Skeletal muscle tissue (tissue), 4 donors: ENCODE results near the gene ANAPC1. TPM values are rescaled to one million over a fixed set of nuclear protein-coding genes. Genes with fewer than 3 reads are reported as not detected.

Experiments used
- H3K27ac ChIP-seq: one replicate; pipeline ENCODE4 v1.7.0; 2013; ENCODE audit warnings: mild to moderate bottlenecking, low read depth, low read length, inconsistent platforms
- H3K27me3 ChIP-seq, 3 donors: one replicate each; pipeline ENCODE4 v1.7.0; 2013; ENCODE audit warnings: low read length in 3 of 3; ENCODE audit not compliant: control insufficient read depth in 3 of 3, insufficient read depth in 3 of 3
- H3K36me3 ChIP-seq, 3 donors: one replicate each; pipeline ENCODE4 v1.7.0; 2013; ENCODE audit warnings: low read length in 3 of 3; ENCODE audit not compliant: control insufficient read depth in 3 of 3, insufficient read depth in 3 of 3
- H3K4me1 ChIP-seq, 3 donors: one replicate each; pipeline ENCODE4 v1.7.0; 2013; ENCODE audit warnings: low read length in 3 of 3, mild to moderate bottlenecking in 3 of 3; ENCODE audit not compliant: control insufficient read depth in 3 of 3, insufficient read depth in 3 of 3
- H3K4me3 ChIP-seq, 3 donors: one replicate each; pipeline ENCODE4 v1.7.0; 2013; ENCODE audit warnings: low read length in 3 of 3
- H3K9ac ChIP-seq, 3 donors: one replicate each; pipeline ENCODE4 v1.7.0; 2013; ENCODE audit warnings: low read length in 3 of 3, mild to moderate bottlenecking in 3 of 3, moderate library complexity in 2 of 3, low read depth in 1 of 3
- H3K9me3 ChIP-seq, 3 donors: one replicate each; pipeline ENCODE4 v1.7.0; 2013; ENCODE audit warnings: low read length in 3 of 3; ENCODE audit not compliant: control insufficient read depth in 3 of 3
- total RNA-seq: library from RNA; depleted of rRNA; stranded (reverse); fragments of >200 nt; gene quantifications from one replicate; pipeline ENCODE4 v1.2.3, GENCODE V29; 2014
- donor health status: Osteomylitis.

The ANAPC1 gene, protein sequence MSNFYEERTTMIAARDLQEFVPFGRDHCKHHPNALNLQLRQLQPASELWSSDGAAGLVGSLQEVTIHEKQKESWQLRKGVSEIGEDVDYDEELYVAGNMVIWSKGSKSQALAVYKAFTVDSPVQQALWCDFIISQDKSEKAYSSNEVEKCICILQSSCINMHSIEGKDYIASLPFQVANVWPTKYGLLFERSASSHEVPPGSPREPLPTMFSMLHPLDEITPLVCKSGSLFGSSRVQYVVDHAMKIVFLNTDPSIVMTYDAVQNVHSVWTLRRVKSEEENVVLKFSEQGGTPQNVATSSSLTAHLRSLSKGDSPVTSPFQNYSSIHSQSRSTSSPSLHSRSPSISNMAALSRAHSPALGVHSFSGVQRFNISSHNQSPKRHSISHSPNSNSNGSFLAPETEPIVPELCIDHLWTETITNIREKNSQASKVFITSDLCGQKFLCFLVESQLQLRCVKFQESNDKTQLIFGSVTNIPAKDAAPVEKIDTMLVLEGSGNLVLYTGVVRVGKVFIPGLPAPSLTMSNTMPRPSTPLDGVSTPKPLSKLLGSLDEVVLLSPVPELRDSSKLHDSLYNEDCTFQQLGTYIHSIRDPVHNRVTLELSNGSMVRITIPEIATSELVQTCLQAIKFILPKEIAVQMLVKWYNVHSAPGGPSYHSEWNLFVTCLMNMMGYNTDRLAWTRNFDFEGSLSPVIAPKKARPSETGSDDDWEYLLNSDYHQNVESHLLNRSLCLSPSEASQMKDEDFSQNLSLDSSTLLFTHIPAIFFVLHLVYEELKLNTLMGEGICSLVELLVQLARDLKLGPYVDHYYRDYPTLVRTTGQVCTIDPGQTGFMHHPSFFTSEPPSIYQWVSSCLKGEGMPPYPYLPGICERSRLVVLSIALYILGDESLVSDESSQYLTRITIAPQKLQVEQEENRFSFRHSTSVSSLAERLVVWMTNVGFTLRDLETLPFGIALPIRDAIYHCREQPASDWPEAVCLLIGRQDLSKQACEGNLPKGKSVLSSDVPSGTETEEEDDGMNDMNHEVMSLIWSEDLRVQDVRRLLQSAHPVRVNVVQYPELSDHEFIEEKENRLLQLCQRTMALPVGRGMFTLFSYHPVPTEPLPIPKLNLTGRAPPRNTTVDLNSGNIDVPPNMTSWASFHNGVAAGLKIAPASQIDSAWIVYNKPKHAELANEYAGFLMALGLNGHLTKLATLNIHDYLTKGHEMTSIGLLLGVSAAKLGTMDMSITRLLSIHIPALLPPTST (N-terminal part only)
- total RNA-seq: 38.6 TPM

DNA sequence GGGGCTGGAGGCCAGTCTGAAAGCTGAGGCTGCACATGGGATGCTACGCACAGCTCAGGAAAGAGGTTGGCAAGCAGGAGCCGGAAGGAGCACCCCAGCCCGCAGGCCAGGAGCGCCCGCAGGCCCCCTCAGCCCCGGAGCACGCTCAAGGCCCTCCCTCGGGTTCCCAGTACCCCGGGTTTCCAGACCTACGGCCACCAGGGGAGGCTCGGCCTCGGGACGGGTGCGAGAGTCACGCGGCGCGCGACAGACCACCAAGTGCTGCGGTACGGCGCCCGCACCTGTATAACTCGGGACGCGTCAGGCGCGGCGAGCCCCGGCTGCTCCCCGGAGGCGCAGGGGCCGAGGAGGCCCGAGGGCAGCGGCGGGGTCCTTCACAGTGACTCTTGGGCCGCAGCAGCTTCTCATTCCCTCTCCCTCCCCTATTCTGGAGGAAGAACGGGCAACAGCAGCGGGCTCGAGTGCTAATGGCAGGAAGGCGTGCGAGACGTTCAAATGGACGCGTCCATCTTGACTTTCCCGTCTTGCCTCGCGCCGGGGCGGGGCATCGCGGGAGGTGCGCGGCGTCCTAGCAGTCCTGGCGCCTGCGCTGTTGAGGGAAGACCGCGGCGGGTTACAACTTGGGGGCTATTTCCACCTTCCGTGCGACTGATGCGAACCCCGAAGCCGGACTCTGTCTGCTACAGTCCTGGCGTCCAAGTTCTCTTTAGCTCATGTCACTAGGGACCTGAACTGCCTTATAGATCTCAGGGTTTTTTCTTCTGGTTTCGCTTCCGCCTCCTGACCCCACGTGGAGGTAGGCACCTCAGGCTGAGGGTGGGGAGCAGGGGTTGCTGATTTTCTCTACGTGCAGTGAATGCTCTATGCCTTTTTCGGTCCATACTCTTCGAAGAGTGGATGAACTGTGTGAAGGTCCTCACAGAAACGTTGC lies at the start of gene ANAPC1:
ANAPC1 (minus strand) TSS at position 533 of the 931 bp plus-strand sequence. CDS start 3,368 bp downstream, outside the sequence.
- Histone ChIP-seq H3K27me3 (no peaks in the 10 kb centered on the region), H3K27ac (peak within 1 kb of the TSS; percentile 69), H3K4me1 (peaks cover 6 to 9% (median 6%) of the 10 kb centered on the region in 3 donors), H3K9ac (peak within 1 kb of the TSS; percentile 84 to 98 (median 94)), H3K9me3 (no peaks in the 10 kb centered on the region), H3K4me3 (peak within 1 kb of the TSS; percentile 93 to 100 (median 97)), H3K36me3 (peaks cover 0 to 2% (median 0%) of the 10 kb centered on the region in 3 donors)

DNA sequence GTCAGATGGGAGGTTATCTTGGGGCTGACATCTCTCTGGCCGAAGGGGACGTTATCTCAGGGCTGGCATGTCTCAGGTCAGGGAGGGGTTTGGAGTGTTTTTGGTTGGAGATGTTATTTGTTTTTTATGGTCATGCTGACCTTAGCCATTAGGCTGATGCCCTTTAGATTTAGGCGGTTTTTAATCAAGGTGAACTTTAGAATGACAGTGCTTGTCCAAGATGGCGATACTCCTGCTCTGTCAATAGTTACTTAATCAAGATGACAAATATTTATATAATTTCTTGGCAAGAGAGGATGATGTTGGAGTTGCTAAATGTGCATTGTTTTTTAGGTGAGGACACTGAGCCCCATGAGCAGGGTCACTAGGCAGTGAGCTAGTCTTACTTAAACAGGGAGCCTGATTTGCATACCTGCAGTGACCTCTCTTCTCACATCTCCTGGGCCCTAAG lies 48.9 kb upstream of the ANAPC1 start:
- no peaks in the 10 kb centered on the region for H3K27me3 ChIP-seq
- no peak overlapping the region for H3K4me3 ChIP-seq
- H3K9ac ChIP-seq: no peak overlapping the region
- no peaks in the 10 kb centered on the region for H3K9me3 ChIP-seq
- no peaks in the 10 kb centered on the region for H3K4me1 ChIP-seq
- peaks cover 0 to 2% (median 0%) of the 10 kb centered on the region in 3 donors for H3K36me3 ChIP-seq
- no peak overlapping the region for H3K27ac ChIP-seq

DNA sequence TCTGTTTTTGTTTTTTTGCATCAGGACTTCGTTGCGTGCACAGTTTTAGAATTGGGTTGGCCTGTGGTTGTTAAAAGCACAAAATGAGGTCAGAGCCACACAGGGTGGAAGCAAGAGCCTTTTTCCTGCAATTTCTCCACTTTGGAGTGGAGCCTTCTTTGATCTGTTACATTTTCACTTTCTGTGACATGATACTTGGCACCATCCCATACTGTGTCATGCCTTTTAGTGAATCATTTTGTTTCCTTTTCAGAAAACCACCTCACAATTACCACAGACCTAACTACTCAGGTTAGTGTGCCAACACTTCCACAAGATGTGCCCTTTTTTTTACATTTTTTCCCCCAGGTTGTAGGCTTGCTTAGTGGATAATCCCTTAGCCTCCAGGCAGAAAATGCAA lies 46.9 kb upstream of the ANAPC1 start:
- H3K9me3 ChIP-seq: no peaks in the 10 kb centered on the region
- H3K9ac ChIP-seq: no peak overlapping the region
- H3K36me3 ChIP-seq: peaks cover 0 to 2% (median 0%) of the 10 kb centered on the region in 3 donors
- no peak overlapping the region for H3K27ac ChIP-seq
- no peak overlapping the region for H3K4me3 ChIP-seq
- no peaks in the 10 kb centered on the region for H3K4me1 ChIP-seq
- H3K27me3 ChIP-seq: no peaks in the 10 kb centered on the region

DNA sequence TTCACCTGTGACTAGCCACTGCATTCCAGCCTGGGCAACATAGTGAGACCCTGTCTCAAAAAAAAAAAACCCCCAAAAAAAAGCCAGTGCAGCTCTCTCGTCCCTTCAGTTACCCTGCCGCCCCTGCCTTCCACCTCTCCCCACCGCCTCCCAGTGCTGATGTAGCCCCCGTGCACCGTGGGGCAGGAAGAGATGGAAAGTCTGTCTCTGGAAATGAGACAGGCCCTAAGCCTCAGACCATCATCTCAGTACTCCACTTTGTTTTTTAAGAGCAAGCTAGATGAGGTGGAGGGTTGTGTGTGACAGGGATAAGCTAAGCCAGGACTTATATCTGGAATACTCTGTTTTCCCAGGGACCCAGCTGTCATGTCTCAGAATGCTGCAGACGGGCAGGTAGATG lies 46.4 kb upstream of the ANAPC1 start:
- no peak overlapping the region for H3K9ac ChIP-seq
- H3K9me3 ChIP-seq: no peaks in the 10 kb centered on the region
- no peak overlapping the region for H3K4me3 ChIP-seq
- no peak overlapping the region for H3K27ac ChIP-seq
- H3K4me1 ChIP-seq: no peaks in the 10 kb centered on the region
- no peaks in the 10 kb centered on the region for H3K27me3 ChIP-seq
- peaks cover 0 to 2% (median 0%) of the 10 kb centered on the region in 3 donors for H3K36me3 ChIP-seq

DNA sequence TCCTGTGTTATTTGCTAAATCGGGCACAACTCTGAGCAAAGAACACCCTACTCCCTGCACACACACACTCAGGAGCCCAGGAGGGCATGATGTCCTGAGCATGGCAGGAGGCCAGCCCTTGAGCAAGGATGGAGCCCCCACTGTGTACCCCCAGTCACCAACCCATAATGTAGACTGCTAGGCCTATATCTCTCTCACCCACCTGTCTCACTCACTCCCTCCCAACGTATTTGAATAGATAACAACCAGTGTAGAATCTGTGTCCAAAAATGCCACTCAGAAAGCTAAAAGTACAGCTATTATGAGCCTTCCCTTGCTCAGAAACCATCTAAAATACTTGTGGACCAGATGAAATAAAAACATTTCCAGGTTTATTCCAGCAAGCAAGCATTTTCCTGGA lies 43.7 kb upstream of the ANAPC1 start:
- no peak overlapping the region for H3K4me3 ChIP-seq
- no peaks in the 10 kb centered on the region for H3K27me3 ChIP-seq
- H3K9me3 ChIP-seq: no peaks in the 10 kb centered on the region
- peaks cover 0 to 2% (median 0%) of the 10 kb centered on the region in 3 donors for H3K36me3 ChIP-seq
- no peaks in the 10 kb centered on the region for H3K4me1 ChIP-seq
- H3K27ac ChIP-seq: no peak overlapping the region
- H3K9ac ChIP-seq: no peak overlapping the region

DNA sequence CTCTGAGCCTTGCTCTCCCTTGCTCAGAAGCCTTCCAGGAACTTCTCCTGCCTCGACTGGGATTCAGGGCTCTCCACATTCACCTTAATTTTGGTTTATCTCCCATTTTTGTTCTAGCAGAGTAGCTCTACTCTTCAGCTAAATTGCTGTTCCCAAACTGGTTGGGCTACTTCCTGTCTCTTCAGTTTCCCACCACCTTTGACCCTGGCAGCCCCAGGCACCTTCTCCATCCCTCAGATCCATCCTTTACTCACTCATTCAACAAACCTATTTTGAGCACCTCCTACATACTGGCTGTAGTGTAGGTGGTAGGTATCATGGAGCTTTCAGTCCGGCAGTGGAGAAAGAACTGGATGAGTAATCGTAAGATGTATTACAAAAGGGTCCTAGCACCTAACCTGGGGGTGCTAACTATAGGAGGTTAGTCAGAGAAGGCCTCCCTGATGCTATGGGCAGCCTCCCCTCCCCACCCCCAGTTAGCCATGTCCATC lies 40.7 kb upstream of the ANAPC1 start:
- Histone ChIP-seq H3K36me3 (no peaks in the 10 kb centered on the region), H3K4me1 (no peaks in the 10 kb centered on the region), H3K4me3 (no peak overlapping the region), H3K9me3 (no peaks in the 10 kb centered on the region), H3K9ac (no peak overlapping the region), H3K27ac (no peak overlapping the region), H3K27me3 (no peaks in the 10 kb centered on the region)

DNA sequence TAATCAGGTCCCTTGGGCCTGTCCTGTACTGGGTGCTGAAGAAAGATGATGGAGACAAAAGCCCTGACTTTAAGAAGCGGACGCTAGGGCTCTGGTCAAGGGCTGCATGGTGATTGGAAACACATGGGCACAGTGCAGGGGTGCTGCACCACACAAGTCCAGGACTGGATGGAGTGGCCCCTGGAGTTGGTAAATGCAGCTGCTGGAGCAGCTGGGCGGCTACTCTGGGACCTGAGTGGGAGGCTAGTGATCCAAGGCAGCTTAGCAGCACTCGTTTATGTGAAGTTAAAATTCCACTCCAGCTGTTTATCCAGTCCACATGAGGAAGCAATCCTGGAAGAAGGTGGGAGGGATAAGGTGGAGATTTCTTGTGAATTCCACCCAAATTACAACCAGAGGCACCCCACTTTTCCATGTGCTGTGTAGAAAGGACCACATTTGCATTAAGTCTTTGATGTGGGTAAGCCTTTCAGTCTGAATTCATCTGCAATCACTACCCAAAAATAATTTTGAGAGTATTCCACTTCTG lies 39.3 kb upstream of the ANAPC1 start:
- H3K27ac ChIP-seq: no peak overlapping the region
- no peaks in the 10 kb centered on the region for H3K36me3 ChIP-seq
- no peaks in the 10 kb centered on the region for H3K4me1 ChIP-seq
- H3K27me3 ChIP-seq: no peaks in the 10 kb centered on the region
- no peaks in the 10 kb centered on the region for H3K9me3 ChIP-seq
- H3K9ac ChIP-seq: no peak overlapping the region
- no peak overlapping the region for H3K4me3 ChIP-seq

DNA sequence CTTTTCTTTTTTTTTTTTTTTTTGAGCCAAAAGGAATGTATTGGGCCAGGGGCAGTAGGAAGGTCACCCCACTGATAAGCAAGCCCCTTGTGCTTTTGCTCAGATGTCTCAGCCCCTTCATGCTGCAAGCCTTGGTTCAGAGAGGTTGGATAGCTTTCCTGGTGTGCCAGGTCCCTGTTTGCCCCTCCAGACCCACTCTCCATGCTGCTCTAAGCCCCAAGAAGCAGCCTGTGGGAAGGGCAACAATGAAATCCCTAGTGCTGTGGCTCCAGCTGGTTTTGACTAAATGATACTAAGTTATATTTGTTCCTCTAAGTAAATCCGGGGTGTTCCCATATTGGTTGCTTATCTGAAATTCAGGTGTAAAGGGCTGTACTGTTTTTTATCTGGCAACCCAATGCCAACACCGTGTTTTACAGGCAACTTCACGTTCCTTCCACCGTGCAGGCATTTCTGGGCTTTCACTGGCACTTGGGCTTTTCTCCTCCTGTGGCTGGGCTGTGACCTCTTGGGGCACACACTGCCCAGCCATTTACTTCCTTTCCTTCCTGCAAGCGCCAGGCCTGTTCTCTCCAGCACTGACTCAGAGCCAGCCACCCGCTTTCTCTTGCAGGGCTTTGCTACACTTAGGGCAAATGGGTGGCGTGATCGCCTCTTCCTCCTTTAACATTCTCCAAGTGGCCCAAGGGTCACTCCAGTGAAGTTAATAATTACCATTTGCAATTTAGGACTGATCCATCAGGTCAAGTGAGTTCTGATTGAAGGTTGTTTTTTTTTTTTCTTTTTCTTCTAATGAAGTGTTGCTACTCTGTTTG lies 36.0 kb upstream of the ANAPC1 start:
- no peak overlapping the region for H3K9ac ChIP-seq
- no peaks in the 10 kb centered on the region for H3K27me3 ChIP-seq
- H3K4me3 ChIP-seq: no peak overlapping the region
- no peak overlapping the region for H3K27ac ChIP-seq
- no peaks in the 10 kb centered on the region for H3K9me3 ChIP-seq
- no peaks in the 10 kb centered on the region for H3K36me3 ChIP-seq
- no peaks in the 10 kb centered on the region for H3K4me1 ChIP-seq
